ENCODE measurements around the gene IFIT3.

DNA sequence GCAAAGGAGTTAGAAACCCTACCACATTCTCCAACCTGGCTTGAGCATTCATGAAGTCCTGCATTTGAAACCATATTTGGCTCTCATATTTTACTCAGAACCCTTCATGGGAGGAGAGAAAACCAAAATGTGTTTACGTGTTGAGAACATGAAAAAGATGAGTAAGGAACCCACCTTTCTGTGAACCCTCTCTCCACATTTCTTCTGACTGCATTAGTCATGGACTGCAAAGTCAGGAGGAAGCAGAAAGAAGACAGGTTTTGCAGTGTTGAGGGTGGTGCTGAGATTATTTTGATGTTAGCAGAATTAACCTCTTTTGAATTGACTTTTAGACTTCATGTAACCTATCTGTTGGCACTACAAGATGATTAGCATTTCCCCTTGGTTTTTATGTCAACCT, 55.0 kb downstream of the IFIT3 start:
- TF ChIP-seq CTCF (tag by site-specific recombination; IDR thresholded peaks at IDR 0.05), result no peak
- TF ChIP-seq, protein P1, sequence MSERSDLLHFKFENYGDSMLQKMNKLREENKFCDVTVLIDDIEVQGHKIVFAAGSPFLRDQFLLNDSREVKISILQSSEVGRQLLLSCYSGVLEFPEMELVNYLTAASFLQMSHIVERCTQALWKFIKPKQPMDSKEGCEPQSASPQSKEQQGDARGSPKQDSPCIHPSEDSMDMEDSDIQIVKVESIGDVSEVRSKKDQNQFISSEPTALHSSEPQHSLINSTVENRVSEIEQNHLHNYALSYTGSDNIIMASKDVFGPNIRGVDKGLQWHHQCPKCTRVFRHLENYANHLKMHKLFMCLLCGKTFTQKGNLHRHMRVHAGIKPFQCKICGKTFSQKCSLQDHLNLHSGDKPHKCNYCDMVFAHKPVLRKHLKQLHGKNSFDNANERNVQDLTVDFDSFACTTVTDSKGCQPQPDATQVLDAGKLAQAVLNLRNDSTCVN (tag by site-specific recombination; optimal IDR thresholded peaks at IDR 0.05), result no peak
- no peak for TF ChIP-seq YY1 (tag by site-specific recombination; IDR thresholded peaks at IDR 0.05)
- TF ChIP-seq ZNF777 (tag by site-specific recombination; IDR thresholded peaks at IDR 0.05; ENCODE audit: borderline replicate concordance), result no peak
- no peak for TF ChIP-seq SETDB1 (IDR thresholded peaks at IDR 0.05; ENCODE audit: insufficient read length, low read length)
- no peak for TF ChIP-seq ZBTB21 (tag by site-specific recombination; IDR thresholded peaks at IDR 0.05)
- no peak for TF ChIP-seq SP2 (tag by site-specific recombination; IDR thresholded peaks at IDR 0.05)
- no peak for TF ChIP-seq ZNF24 (tag by site-specific recombination; IDR thresholded peaks at IDR 0.05)
- no peak for TF ChIP-seq MZF1 (tag by site-specific recombination; IDR thresholded peaks at IDR 0.05; ENCODE audit: borderline replicate concordance)
- TF ChIP-seq SALL2 (tag by site-specific recombination; IDR thresholded peaks at IDR 0.05; ENCODE audit: borderline replicate concordance), result no peak
- no peak for TF ChIP-seq GLI2 (tag by site-specific recombination; IDR thresholded peaks at IDR 0.05; ENCODE audit: borderline replicate concordance, low read depth)
- no peak for TF ChIP-seq ZBTB20 (tag by site-specific recombination; IDR thresholded peaks at IDR 0.05)
- no peak for TF ChIP-seq TCF7L2 (IDR thresholded peaks at IDR 0.05; ENCODE audit: borderline replicate concordance, low read depth, low read length)
